ENCODE results near the gene FILIP1L.

FILIP1L gene

DNA sequence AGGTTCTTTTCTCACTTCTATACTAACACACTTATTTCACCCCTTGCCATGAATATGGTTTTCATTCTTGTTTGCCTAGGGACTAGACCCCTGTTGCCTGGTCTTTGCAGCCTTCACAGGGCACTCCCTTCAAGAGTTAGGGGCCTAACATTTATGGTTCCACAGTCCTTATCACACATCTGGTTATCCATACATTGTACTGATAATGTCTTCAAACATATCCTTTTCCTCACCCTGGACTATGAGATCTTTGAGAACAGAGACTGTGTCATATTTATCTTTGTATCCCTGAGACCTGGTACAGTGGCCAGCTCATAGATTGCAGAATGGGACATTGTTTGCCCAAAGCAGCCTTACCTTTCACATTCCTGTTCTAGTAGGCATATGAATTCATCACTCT, 190.4 kb downstream of the FILIP1L start:
- DNase-seq (ENCODE audit: low read depth, low spot score) = no peak

DNA sequence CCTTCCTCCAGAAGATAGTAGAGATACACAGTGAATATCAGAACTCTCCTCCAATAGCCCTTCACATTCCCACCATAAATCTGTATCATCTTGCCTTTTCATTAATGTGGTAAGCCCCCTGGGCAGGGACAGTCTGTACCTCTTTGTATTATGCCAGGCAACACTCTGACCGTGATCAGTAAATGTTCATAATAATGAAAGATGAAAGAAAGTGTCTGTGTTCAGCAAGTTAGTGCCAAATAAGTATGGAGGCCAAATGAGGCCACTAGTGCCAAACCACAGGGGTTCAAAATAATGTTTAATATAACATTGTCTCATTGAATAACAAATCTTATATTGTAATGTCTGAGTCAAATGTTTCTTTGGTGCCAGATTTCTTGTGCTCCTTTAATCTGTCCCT, 192.3 kb downstream of the FILIP1L start:
- DNase-seq (ENCODE audit: low read depth, low spot score) = no peak

DNA sequence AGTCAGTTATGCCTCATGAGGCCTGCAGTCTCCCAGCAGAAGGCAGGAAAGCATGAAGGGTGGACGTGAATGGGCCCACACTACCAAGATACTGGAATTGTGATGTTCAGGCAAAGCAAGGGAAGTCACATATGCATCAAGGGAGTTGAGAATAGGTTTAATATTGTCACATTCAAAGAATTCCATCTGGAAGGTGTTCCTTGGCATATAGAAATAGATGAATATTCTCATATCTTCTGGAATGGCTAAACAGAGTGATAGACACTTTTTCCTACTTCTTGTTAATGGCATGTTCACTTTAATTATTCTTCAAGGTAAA, 193.0 kb downstream of the FILIP1L start:
- no peak for DNase-seq (ENCODE audit: low read depth, low spot score)

DNA sequence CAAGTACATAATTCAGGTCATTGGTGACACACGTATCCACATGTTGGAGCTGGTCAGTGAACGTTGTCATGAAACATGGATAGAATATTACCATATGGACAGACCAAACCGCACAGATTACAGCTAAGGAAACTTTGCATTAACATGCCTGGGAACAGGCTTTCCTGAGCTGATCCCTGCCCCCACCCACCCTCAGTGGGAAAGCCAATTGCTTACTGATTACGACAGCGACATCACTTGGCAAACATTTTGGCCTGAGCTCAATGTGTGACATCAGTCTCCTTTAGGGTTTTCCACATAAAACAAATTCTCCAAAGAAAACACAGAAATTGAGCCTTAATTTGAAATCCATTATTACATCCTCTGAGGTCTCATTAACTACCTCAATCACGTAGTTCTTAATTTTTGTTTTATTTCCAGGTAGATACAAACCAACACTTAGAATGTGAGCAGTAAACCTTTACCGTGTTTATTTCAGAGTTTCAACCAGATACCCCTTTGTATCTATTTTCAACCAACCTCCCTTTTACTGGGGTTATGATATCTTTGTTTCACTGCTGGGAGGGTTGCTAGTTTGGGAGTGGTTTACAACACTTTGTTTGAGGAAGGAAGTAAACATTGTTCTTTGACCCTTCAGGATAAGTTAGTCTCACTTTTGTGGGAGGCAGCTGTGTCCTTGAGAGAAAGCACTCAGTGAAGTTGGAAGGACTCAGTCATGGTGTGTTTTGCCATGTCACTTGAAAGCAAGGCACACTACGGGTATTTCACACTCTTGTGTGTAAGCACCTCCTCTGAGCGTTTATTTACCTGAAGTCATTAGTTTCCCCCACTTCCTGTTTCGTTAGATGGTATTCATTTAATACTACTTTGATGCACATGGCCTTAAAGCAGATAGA, 193.6 kb downstream of the FILIP1L start:
- DNase-seq (ENCODE audit: low read depth, low spot score) = no peak

DNA sequence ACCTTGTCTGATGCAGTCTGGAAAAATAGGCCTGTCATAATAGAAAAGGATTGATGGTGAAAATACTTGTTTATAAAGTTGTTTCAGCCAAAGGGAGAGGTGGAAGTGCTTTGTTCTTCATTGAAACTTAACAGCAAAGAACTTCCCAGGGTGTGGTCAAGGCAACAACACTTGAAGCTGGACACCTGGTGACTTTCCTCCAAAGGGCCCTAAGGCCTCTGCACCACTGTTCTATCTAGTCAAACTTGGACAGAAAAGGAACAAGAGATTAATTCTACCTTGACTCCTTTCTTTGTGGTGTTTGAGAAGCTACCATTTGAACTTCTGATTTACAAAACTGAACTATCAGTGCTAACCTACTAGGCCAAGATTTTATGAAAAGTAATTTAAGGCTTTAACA, 194.6 kb downstream of the FILIP1L start:
- DNase-seq (ENCODE audit: low read depth, low spot score) = no peak

DNA sequence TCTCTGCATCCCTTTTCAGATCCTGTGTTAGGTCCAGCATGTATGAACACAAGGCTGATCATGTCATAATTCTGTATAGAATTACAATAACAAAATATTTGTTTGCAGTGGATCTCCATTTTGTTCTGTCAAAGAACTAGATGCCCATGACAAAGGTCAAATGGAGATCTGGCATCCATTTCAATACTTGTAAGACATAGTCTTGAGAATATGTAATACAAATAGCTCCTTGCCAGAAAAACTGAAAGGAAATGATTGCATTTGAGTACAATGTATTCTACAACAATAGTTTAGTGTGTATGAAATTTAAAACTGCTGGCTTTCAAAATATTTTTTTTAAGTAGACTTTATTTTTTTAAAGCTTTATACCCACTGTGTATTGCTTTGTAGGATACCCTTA, 195.6 kb downstream of the FILIP1L start:
- DNase-seq (ENCODE audit: low read depth, low spot score) = no peak

DNA sequence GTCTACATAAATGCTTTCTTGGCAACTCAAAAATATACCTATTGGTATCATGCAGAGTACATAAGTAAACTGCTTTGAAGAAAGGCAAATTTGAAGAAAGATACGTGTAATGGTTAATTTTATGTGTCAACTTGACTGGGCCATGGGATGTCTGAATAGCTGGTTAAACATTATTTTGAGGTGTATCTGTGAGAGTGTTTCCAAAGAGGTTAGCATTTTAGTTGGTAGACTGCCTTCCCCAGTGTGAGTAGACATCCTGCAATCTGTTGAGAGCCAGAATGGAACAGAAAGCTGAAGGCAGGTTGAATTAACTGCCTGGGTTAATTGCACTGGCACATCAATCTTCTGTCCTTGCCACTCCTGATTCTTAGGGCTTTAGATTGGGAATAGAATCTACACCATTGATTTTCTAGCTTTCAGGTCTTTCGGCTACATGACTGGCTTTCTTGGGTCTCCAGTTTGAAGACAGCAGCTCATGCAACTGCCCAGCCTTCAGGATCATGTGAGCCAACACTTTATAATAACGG, 198.3 kb downstream of the FILIP1L start:
- DNase-seq (ENCODE audit: low read depth, low spot score) = no peak

DNA sequence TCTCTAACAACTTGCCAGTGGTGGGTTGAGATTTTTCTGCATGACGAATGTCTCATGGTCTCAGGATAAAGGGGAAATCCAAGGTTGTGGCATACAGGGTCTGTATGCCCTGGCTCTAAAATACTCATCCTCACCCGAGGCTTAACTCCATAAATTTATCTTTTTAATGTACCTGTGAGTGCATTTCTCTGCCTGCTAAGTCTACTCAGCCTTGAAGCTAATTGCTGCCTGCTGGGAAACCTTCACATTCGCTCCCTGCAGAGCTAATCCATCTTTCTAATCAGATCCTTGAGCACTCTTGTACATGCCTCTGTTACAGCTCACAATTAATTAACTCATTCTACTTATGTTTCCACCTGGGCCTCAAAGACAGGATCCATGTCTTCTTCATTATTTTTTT, 202.9 kb downstream of the FILIP1L start:
- no peak for DNase-seq (ENCODE audit: low read depth, low spot score)

DNA sequence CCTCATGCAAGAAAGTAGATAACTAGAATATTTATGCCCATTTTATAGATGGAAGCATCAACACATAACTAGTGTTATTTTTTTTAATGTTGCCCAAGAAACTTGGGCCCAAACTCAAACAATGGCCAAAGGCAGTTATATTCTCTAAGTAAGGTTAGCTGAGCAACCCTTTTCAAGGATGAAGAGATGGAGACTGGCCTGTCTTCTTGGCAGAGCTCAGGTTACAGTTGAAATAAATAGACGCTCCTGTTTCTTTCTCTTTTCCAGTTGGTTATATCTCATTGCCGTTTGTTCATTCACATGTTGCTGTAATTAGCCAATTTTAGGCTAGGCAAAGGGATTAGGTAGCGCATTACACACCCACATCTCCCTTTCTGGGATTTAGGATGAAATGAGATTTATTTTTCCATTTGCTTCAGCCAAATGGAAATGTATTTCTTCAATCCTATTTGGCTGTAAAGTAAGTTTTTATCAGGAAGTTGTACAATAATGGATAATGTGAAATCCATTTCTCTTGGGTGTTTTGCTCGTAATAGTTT, 203.5 kb downstream of the FILIP1L start:
- DNase-seq (ENCODE audit: low read depth, low spot score) = no peak

DNA sequence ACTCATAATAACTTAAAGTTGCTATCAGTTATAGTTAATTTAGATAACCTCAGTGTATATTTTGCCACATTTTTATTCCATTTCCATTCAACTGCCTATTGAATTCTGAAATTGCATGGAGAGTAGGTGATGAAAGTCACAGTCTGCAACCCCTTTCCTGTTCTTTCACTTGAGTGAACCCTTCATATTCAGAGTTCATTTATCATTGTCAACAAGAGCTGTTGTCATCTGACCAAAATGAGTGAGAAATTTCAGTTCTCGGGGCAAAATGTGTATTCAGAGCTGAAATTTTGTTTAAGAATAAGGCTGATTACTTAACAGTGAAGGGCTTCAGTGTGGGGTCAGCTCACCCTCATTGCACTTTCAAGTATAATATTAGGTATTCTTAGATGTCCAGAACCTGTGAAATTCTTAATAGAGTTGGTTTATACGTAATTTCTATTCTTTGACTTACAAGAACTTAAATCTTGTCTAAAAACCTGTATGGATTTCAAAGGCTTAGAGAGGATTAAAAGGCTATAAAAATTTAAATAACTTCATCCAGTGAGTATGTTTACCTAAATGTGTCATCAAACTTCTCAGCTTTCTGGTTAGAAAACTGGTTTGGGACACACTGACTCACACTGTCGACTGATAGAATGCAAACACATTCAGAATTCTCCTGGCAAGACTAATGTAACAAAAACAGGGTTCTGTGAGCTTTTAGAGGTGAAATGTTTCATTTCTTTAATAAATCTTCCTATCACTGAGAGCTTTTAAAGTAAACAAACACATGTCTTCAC, 204.4 kb downstream of the FILIP1L start:
- DNase-seq (ENCODE audit: low read depth, low spot score) = no peak

DNA sequence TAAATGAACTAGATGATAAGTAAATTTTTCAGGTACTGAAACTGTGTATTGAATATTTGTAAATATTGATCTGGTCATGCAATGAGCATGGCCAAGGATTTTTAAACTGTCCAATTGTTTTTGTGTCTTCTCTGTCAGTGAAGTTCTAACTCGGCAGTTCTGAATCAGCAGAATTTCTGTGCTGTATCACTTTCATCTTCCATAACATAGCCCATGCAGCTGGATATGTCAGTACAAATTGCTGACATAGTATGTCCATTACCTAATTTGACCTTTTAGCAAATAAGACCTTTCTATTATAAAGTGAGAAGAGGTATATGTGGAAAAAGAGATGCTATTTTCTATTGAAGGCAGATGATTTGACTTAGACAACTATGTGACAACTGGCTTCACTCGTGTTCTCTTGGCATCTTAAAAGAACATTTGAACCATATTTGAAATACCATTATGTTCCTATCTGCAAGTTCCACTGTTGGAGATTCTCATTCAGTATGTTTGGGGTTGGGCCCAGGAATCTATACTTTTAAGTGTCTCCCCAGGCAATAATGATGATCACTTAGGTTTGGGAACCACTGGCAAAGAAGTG, 206.2 kb downstream of the FILIP1L start:
- no peak for DNase-seq (ENCODE audit: low read depth, low spot score)

DNA sequence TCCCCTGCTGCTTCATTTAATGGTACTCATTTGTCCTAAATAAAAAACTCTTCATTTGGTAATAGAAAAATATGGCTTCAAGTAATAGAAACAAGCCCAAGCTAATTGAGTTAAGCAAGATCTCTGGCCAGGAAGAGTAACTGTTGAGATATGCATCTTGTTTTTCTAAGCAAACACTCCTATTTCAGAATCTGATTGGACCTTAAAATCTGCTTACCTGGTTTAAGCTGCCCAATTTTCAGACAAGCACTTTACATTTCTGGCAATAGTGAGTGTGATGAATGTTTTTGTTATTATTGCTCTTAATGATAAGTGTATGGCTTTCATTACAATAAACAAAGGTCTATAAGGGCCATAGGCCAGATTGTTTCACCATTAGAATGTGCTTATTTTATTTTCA, 210.4 kb downstream of the FILIP1L start:
- no peak for DNase-seq (ENCODE audit: low read depth, low spot score)

DNA sequence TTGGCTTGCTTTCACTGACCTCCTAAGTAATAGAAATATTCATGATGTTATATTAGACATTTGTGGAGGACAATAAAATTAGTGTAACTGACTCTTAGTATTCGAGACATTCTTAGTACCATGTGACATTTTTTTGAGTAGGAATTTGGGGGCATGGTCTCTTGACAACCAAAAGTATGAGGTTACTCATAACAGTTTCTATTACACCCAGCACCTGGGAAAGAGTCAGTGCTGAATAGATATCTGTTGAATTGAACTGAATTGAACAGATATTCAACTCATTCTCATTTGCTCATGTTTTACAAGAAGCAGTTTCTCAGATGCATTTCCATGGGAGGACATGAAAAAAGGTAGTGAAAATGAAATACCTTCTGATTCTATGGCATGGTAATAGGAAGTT, 212.2 kb downstream of the FILIP1L start:
- no peak for DNase-seq (ENCODE audit: low read depth, low spot score)

DNA sequence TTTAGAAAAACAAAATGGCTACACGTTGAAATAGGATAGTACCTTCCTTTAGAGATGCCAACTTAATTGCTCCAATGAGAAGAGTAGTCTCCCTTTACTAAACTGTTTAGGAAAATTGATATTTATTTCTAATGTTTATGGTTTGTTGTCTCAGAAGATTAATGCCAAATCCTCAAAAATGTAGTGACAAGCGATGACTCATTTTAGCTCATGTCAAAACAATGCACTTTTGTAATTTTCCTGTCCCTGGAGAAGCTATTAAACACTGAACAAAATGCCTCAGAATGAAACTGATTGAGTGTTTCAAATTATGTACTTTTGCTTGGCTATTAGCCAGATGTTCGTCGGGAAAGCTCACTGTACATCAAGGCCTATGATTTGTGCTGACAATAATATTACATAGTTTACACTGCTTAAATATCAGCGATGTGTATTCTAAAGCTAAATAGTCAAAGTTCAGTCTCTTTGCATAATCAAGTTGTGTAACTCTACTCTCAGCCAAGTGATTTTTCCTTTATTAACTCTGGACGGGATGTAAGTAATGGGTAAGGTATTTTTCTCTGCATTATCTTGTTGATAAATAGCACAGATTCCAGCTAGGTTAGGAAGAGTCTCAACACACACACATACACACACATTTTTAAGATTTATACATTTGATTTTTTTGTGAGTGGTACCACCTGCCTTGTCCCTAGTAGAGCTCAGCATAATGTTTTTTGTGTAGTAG, 212.9 kb downstream of the FILIP1L start:
- no peak for DNase-seq (ENCODE audit: low read depth, low spot score)

DNA sequence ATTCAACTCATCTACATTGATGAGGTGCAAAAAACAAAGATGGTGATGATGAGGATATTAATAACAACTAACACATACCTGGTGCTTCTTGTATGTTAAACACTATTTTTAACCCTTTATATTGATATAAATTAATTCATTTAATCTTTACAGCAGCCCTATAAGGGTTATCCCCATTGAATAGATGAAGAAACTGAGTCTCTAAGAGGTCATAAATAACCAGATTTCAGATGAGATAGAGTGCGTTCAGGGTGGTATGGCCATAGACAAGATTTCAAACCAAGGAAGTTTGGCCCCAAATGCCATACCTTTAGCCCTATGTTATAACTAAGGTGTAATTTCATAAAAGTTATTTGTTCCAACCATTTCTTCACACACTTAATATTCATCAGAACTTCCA, 214.1 kb downstream of the FILIP1L start:
- DNase-seq (ENCODE audit: low read depth, low spot score) = no peak

DNA sequence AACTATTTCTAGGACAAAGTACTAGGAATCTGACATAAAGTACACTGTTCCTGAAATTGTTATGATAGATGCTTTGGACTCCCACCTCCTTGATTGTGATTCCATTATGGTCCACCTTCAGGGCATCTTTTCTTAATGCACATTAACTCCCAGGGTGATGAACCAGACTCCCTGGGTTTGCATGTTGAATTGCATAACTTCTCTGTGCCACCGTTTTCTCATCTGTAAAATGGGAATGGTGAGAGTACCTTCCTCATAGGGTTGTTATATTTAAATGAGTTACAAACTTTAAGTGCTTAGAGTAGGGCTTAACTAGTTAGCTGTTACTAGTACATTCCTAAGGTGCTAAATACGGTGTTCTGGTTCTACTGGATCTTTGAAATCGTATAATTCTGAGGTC, 214.7 kb downstream of the FILIP1L start:
- no peak for DNase-seq (ENCODE audit: low read depth, low spot score)

DNA sequence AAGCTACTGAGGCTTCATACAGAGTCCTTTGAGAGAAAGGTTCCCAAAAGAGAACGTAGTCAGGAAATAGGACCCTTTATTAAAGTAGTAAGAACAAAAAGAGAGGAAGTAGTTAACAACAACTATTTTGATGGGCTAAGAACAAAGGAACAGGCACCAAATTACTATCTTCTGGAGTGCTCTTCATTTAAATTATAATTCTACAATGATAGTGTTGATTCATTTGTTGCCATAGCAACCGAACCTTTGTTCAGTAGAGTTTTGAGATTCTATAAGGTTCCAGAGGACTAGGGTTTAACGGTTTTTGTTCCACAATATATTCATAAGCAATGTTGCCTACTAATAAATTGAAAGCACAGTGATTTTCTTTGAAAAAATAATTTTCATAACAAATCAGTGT, 217.8 kb downstream of the FILIP1L start:
- DNase-seq (ENCODE audit: low read depth, low spot score) = no peak

DNA sequence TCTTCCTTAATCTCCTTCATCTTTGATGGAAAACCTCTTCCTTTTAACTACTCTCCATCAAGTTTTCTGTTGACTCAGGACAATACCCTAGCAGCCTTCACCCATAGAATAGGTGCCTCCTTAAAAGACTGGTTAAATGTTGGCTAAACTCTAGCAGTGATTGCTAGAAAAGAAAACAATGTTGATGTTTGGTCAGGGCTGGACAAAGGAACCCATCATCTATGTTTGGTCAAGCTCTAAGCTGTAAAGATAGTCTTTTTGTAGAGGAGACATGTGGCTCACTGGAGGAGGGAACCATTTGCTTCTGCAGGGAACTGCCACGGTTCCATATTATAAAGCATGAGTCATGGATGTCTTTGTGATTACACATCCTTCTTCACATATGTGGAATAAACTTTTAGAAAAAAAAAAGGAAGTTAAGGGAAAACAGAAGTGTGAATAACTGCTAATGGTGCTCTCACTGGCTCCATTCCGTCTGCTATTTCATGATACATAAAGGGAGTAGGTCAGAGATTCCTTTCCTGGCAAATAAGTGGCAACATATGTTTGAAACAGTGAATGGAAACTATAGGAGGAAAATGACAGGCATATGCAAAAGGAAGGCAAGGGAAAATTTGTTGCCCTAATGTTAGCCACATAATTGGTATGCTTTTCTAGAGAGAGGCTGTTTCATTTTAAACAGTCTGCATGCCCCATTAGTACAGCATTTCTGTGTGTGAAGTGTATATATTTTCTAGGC, 218.4 kb downstream of the FILIP1L start:
- no peak for DNase-seq (ENCODE audit: low read depth, low spot score)

DNA sequence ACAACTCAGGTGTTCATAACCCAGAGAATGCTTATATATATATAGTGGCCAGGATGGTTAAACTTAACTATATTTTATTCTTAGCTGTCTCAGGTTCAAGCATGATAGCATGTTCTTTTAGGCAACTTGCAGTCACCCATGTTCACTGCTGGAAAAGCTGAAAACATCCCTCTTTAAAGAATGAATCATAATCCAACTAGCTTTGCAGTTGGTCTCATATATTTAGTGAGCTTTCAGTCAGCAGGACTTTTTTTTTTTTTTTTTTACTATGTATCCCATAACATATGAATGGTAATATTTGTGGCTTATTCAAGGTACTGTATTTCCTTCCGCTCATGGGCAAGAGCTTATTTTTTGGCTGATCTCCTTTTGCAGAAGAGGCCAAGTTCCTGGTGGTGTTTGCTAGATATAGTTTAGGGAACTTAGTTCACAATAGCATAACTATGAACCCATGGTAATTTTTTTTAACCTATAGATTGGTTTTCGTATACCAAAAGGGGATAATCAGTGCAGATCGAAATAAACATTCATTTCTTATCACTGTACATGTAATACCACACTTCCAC, 219.1 kb downstream of the FILIP1L start:
- no peak for DNase-seq (ENCODE audit: low read depth, low spot score)

DNA sequence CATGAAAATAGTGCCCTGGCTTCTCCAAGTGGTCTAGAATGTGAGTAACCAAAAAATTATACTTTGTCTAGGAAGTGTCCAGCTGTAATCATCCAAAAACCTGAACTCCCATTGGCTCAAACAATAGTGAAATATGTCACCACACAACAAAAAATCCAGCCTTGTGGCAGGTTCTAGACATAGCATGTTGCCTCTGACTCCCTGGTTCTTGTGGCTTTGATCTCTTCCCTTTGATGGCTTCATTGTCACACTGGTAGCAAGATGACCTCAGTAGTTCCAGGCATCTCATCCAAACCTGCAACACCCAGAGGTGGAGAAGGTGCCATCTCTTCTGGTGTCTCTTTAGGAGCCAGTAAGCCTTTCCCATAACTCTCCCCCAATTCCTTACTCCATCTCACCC, 222.0 kb downstream of the FILIP1L start:
- DNase-seq (ENCODE audit: low read depth, low spot score) = no peak

All from iPS DF 19.7 (cell line).